Measurements from ENCODE around the gene RTN4.
"Not testable (repeated sequence)": the region's sequence is repeated elsewhere in the genome, so short reads cannot be mapped to it uniquely, and the experiment has no call there.

RTN4 gene

GRCh38 chr2:55009277-55010060, 40.8 kb downstream of the RTN4 start:
- DNase-seq, result no peak

GRCh38 chr2:55006306-55006705, 43.9 kb downstream of the RTN4 start:
- DNase-seq, result no peak

- no peak for DNase-seq
Observed at GRCh38 chr2:55003706-55004639, 46.3 kb downstream of the RTN4 start.

DNA sequence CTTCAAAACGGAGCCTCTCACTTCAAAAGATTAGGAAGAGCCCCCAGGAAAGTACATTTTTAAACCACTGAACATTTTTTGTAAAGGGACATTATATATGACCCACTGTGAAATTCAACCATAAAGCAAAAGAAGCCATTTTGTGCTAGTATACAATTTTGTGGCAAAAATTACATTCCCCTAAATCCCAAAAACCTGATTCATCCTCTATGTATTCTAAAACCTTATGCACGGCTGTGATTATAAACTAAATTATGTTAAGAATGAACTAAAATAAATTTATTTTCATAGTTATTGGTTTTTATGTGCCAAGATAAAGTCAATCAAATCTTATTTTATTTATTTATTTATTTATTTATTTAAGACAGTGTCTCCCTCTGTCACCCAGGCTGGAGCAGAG, 48.5 kb downstream of the RTN4 start:
- DNase-seq, result no peak

GRCh38 chr2:55000341-55000740, 49.9 kb downstream of the RTN4 start:
- DNase-seq, result no peak

- DNase-seq, result no peak
Observed at GRCh38 chr2:54999182-54999581, 51.1 kb downstream of the RTN4 start.

- DNase-seq, result no peak
Observed at GRCh38 chr2:54997826-54998225, 52.4 kb downstream of the RTN4 start.

DNA sequence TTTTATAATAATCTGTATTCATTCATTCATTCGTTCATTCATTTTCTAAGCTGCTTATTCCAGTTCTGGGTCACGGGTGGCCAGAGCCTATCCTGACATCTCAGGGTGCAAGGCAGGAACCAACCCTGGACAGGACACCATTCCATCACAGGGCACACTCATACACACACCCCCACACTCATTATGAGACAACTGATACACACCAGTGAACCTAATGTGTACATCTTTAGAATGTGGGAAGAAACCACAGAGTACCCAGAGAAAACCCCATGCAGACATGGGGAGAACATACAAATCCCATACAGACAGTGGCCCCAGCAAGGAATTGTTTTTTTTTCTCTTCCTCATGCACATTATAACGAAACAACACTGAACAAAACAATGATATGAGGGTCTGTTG, 54.7 kb downstream of the RTN4 start:
- no peak for DNase-seq

GRCh38 chr2:54990694-54991093, 59.6 kb downstream of the RTN4 start:
- DNase-seq, result not testable (repeated sequence)

DNA sequence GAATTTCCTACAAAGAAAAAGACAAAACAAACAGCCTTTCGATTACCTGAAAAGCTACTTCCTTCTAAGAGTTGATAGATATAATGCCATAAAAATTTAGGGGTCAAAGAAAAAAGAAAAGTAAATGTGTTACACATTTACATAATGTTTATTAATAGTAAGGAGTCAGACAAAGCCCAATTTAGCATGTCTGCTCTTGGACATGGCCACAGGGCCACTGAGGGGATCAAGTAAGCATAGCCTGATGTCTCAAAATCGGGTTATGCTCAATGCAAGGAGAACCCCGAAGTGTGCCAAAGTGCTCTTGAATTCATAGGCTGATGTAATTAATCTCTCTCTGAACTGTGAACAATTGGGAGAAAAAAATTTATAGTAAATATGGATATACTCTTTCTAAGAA, 61.6 kb downstream of the RTN4 start:
- no peak for DNase-seq

GRCh38 chr2:54986264-54986663, 64.0 kb downstream of the RTN4 start:
- DNase-seq, result no peak

DNA sequence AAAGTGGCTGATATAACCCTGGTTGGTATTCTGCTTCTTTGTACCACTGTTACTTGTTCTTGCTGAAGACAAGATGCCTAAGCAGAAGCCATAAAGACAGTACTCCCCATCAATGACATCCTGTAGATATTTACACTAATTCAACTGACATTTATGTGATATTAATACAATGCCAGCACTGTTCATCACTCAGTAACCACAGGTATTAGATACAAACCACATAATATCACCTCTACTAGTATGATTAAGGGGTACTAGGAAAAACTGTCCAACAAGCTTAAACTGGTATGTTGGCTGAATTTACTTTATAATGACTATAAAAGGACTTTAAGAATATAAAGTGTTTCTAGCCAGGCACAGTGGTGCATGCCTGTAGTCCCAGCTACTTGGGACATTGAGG, 65.8 kb downstream of the RTN4 start:
- no peak for DNase-seq

GRCh38 chr2:54983345-54984220, 66.7 kb downstream of the RTN4 start:
- DNase-seq, result no peak

- no peak for DNase-seq
Observed at GRCh38 chr2:54981385-54981784, 68.9 kb downstream of the RTN4 start.

- DNase-seq, result no peak
Observed at GRCh38 chr2:54979321-54980044, 70.8 kb downstream of the RTN4 start.

DNA sequence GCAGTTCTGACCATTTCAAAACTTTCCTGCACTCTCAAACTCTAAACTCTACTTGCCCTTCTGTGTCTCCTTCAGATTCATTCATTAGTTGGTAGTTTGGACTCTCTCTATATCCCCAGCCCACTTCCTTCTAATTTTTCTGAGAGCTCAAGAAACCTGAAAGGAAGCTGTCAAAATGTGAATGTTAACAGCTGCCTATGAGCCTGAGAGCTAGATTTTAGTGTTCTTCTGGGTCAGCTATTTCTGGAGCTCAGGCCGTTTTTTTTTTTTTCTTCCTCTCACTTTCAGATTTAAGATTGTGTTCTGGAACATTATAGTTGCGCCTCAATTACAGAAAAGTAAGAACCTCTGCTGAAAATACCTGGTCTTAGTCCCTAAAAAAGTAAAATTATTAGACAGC, 73.1 kb downstream of the RTN4 start:
- DNase-seq, result no peak

DNA sequence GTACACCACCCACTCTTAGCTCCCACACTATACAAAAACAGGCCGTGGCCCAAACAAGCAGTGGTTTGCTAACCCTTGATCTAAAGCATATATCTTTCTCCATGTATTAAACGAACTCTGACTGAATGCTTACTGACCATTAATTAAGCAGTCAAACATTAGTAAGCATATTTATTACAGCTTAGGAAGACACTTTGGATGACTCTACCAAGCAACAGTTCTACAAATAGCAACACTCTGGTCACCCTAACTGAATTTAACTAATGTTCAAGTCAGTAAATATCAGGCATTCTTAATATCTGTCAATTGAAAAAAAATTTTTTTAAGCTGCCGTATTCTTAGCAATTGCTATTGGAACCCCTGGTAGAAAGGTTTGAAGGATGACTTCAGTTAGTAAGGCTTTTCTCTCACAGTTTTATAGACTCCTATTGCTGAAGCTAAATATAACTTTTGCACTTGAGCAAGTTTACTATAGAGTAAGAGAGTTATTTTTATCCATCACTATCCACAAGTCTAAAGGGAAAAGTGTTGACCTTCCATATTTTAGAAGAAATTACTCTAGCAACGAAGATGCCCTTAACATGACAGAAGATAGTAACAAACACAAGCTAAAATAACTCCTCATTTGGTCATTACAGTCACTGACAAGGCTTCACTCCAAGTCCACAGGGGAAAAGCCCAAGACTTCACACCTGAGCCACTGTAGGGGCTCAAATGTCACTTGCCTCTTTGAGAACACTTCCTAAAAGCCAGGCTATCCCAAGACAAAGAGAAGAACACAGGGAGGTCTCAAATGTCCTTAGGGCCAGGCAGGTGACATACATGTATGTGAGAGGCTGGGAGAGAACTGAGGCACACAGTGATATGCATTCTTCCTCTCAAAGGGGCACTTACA, 74.4 kb downstream of the RTN4 start:
- no peak for DNase-seq

DNA sequence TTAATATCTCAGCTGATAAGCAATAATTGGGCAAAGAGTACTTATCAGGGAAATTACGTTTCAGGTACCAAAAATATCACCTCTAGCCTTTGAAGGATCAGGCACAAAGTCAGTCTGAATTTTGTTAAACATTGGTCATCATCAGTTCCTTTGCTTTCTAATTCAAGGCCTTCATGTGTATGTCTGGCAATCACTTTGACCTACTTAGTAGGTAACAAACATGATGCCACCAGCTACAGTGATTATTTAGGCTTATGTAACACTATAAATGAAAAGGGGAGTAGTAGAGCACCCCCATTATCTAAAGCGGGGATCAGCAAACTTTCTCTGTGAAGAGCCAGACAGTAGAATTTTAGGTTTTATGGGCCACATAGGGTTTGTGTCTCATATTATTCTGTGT, 75.1 kb downstream of the RTN4 start:
- DNase-seq, result no peak

GRCh38 chr2:54969940-54970338, 80.3 kb downstream of the RTN4 start:
- DNase-seq, result no peak

GRCh38 chr2:54969295-54969939, 80.8 kb downstream of the RTN4 start:
- no peak for DNase-seq
